Fibroblast of skin of back (primary cell): Measurements from ENCODE around the gene IPPK.
"Not testable (repeated sequence)": the region's sequence is repeated elsewhere in the genome, so short reads cannot be mapped to it uniquely, and the experiment has no call there.

Source experiments
- DNase-seq: peaks from one replicate; pipeline ENCODE4 v3.0.0-alpha.2; 2013

IPPK gene

GRCh38 chr9:92613268-92614122 lies 56.4 kb downstream of the IPPK start:
- DNase-seq = no peak

- no peak for DNase-seq
These were observed 57.1 kb downstream of the IPPK start for GRCh38 chr9:92612816-92613215.

DNA sequence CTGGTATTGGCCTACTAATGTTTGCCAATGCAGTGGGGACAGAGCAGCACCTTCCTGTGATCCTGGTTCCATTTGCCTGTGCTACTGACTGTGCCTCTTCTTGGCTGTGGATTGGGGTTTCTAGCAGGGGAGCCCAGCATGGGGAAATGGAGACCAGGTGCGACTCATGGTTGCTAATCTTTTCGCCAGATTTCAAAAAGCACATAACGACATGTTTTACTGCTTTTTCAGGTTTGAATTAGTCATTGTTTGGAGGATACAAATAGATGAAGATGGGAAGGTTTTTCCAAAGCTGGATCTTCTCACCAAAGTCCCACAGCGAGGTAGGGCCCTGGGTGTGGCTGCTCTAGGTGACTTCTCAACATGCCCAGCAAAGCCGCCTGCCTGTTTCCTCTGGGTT lies 57.6 kb downstream of the IPPK start:
- no peak for DNase-seq

DNA sequence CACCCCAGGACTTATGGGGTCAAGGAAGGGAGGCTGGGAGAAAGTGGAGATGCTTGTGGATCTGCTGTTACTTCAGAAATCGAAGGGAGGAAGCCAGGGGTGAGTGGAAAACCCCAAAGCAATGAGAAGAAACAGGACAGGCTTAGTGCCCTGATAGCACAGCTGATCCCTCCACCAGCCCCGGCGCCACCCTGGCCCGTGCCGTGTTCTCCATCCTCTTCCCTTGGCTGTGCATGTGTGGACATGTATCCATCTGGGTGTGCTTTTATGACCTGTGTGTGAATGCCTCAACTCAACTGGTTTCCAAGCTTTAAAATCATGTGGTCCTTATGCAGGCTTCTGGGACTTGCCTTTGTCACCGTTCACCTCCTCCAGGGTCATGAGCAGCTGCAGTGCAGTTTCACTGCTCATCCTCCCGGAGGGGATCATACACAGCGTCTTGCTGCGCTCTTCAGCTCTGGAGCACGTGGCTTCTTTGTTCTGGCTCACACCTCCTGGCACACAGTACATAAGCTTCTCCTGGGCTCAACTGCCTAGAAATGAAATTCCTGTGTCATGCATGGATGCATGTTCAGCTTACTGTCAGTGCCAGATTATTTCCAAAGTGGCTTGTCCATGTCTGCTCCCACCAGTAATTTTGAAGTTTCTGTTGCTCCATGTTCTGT lies 58.2 kb downstream of the IPPK start:
- DNase-seq = no peak

DNA sequence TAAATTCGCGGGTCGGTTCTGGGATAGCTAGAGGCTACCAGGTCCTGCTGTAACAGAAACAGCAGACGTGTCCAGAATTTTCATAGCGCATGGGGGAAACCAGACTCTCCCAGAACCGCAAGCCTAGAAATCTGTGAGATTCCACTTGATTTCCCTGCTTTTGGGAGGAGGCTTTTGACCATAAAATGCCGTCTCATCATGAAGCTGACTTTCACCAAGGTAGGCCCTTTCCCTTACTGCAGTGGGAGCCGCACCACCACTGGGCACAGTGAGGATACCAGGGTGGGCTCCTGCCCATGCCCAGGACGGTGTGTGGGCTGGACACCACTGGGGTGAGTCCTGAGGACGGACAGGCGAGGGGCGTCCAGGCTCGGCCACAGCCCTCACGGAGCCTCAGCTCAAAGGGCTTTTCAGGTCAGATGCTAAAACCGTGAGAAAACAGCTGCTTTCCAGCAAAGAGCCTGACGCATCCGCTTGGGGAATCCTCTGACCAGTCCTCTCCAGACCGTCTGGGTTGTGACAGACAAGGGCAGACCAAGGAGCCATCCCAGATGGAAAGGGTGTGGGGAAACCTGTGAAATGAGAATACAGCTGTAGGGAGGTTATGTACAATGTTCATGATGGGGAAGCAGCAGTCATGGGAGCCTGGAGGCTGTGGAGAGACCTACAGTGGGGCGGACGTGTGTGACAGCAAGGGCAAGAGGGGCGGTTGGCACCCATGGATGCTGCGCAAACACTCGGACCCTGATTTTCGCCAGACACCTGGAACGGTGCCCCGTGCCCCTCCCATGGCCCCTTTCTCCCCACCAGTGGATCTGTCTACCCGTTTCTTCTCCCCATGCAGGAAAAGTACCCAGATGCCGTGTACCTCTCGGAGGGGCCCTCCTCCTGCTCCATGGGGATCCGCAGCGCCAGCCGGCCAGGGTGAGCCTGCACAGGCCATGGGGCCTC lies 59.2 kb downstream of the IPPK start:
- no peak for DNase-seq

DNA sequence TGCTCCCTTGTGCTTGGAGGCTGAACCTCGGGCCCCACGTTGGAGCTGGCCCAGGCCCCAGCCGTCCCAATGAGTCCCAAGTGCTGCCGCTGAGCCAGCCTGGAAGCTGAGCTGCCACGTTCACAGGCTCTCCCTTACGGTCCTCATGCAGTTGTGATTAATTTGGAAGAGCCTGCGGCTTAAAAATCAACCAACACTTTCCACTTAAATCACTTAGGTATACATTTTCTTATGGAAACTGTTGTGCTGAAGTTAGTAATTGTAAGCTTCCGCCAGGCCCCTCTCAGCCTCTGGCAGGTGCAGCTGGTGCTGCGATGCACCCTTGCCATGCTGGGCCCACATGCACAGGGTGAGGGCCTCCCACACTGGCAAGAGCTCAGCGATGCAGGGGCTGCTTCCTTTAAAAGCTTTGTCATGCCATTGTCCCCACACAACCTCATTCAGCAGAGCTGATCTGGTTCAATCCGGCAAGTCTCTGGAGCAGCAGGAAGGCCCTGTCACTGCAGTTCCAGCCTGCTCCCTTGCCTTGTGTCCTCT lies 61.0 kb downstream of the IPPK start:
- peak; percentile 62 for DNase-seq

- DNase-seq = peak; percentile 26
These were observed 61.6 kb downstream of the IPPK start for GRCh38 chr9:92608241-92608908.

GRCh38 chr9:92607773-92608172 lies 62.2 kb downstream of the IPPK start:
- DNase-seq = peak; percentile 85

GRCh38 chr9:92607088-92607487 lies 62.8 kb downstream of the IPPK start:
- peak; percentile 81 for DNase-seq

GRCh38 chr9:92605224-92605623 lies 64.7 kb downstream of the IPPK start:
- no peak for DNase-seq

- no peak for DNase-seq
These were observed 65.9 kb downstream of the IPPK start for GRCh38 chr9:92603990-92604389.

GRCh38 chr9:92603100-92603499 lies 66.8 kb downstream of the IPPK start:
- DNase-seq = no peak

- no peak for DNase-seq
These were observed 67.5 kb downstream of the IPPK start for GRCh38 chr9:92602413-92602812.

GRCh38 chr9:92601451-92601850 lies 68.5 kb downstream of the IPPK start:
- no peak for DNase-seq

DNA sequence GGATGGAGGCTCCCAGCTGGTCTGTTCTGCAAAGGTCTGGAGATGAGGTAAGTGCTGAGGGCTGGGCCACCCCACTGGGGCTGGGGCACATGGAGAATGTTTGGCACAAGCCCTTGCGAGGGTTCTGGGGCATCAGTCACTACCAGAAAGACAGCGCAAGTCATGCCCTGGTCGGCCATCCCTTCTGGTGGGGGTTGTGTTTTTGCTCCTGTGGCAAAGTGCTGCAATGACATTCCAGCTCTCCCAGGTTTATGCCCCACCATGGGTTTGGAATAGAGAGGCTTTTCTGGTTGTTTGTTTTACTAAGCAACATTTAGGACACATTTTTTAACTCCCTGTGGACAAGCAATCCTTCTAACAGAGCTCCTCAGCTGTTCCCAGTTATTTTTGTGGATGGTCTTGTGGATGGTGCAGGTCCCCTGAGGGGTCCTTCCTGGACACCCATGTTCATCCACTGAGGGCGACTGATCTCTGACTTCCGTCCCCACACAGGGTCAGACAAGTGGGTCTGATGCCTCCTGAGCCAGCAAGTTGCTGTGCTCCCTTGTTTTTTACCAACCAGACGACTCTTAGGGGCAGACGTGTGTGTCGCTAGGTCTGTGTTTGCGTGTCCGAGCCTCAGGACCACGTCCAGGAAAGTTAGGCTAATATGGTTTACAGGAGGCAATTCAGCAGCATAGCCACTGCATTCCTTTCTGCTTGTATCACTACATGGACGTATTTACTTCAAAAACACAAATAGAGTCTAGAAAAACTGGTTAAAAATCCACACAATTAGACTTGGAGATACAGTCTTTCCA lies 69.3 kb downstream of the IPPK start:
- DNase-seq = peak; percentile 61

DNA sequence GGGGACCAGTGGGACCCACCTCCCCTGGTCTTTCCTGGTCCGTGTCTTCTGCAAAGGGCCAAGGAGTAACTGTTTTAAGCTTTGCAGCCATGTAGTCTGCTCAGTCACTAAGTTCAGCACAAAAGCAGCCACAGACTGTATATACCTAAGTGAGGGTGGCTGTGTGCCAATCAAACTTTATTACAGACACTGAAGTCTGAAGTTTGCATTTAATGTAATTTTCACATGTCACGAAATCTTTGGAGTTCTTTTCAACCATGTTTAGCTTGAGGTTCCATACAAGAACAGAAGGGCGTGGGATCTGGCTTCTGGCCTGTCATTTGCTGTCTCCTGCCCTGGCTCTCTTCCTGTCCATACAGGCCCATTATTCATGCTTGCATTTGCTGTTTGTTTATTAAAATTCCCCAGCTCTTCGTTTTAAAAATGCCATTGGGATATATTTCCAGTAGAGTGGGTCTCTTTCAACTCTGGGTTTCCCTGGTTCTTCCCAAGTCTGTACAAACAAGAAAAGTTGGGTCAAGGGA lies 69.9 kb downstream of the IPPK start:
- no peak for DNase-seq

GRCh38 chr9:92598382-92598781 lies 71.5 kb downstream of the IPPK start:
- DNase-seq = no peak

- DNase-seq = no peak
These were observed 74.0 kb downstream of the IPPK start for GRCh38 chr9:92595930-92596329.

DNA sequence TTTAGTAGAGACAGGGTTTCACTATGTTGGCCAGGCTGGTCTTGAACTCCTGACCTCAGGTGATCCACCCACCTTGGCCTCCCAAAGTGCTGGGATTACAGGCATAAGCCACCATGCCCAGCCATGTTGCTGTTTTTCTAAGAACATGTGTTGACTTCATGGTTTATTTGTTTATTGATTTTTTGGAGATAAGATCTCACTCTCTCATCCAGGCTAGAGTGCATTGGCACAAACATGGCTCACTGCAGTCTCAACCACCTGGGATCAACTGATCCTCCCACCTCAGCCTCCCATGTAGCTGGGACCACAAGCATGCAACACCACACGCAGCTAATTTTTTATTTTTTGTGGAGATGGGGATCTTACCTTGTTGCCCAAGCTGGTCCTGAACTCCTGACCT lies 74.9 kb downstream of the IPPK start:
- DNase-seq = not testable (repeated sequence)

DNA sequence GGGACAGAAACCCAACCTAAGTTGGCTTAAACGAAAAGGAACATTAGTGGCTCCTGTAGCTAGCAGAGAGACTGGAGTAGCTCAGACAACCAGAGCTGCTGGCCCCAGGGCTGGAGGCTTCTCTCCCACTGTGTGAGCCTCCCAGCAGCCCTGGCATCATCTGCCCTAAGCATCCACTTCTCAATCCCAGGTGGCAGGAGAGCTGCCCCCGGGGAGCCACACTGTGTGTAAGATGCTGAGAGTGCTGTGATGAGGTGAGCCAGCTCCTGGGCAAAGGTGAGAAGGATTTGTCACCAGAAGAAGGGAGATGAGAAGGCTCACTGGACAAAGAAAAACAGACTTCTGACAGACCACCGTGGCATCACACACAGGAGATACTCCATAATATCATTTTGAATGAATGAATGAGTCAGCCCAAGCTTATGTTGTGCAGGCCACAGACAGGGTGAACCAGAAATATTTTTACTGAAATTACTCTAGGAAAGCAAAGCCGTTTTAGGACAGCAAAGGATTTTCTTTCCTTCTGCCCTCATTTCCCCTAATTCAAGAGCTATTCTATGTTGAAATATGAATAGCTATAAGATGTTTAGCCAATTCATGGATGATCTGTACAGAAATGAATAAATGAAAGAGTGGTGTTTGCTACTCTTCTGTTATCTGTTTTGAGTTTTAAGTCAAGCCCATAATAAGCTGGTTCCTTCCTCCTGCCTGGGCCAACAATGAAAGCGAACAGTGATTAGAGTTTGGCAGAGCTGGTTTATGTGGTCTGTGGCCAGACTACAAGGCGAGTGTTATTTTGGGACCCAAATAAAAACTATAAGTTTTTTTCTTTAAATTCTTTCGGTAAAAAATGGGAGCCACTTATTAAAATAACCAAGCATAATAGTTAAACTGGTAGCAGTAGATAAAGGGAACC lies 76.7 kb downstream of the IPPK start:
- no peak for DNase-seq
